ENCODE measurements around the gene ORC1.

The ORC1 gene

GRCh38 chr1:52337439-52337838 is 66.8 kb downstream of the ORC1 start:
- no peak for DNase-seq

GRCh38 chr1:52334906-52335528 is 69.2 kb downstream of the ORC1 start:
- DNase-seq, result no peak

DNA sequence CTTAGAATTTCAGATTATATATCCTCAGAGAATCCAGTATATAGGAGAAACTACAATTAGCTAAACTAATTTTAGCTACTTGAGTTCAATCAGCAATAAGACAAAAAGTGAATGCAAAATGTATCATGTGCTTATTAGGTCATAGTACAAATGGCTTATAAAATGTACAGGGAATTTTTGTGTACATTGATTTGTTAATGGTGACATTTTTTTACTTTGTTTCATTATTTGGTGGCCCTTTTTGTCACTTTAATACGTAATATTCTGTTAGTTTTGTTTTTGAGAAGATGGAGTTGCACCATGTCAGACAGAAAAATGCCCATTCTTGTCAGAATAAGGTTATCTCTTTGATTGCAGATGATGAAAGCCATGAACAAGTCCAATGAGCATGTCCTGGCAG is 71.8 kb downstream of the ORC1 start:
- DNase-seq, result no peak

- DNase-seq, result no peak
Observed at GRCh38 chr1:52328615-52329014, 75.6 kb downstream of the ORC1 start.

GRCh38 chr1:52325786-52326185 is 78.4 kb downstream of the ORC1 start:
- DNase-seq, result no peak

DNA sequence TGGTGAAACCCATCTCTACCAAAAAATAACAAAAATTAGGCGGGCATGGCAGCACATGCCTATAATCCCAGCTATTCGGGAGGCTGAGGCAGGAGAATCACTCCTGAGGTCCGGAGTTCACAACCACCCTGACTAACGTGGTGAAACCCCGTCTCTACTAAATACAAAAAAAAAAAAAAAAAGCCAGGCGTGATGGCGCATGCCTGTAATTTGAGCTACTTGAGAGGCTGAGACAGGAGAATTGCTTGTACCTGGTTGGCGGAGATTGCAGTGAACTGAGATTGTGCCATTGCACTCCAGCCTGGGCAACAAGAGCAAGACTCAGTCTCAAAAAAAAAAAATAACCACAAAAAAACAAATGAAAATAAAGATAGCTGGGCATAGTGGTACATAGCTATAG is 80.5 kb downstream of the ORC1 start:
- no peak for DNase-seq

Measured in stimulated activated CD4-positive, alpha-beta T cell treated with anti-CD3 and anti-CD28 coated beads, Interleukin-4, amount 100 ng/mL, for 4 hours (primary cell).